ENCODE results near the gene PARD6A. TPM values are rescaled to one million over a fixed set of nuclear protein-coding genes. Genes with fewer than 3 reads are reported as not detected.
A peak's percentile ranks its signal among the peaks of the same experiment; 100 is the strongest.

The PARD6A gene
- total RNA-seq, 1 experiment from 2014 or later = 10.8 TPM

DNA sequence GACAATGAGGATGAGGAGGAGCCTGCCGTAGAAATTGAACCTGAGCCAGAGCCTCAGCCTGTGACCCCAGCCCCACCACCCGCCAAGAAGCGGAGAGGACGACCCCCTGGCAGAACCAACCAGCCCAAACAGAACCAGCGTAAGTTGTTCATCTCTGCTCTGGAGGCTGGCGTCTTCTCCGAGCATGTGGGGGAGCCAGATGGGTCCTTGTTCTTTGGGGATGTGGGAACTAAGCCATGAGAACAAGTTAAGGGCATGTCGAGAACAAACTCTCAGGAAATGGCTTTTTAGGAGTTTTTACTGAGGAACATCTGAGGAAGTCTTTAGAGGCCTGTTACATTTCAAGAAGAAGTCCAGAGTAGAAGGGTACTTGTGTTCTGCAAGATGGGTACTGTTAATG, 24.0 kb upstream of the PARD6A start:
- H3K27ac Mint-ChIP-seq = peak overlapping the region in 1 of 3 experiments; percentile 18; a peak in 1 of 7 replicates
- no CpG with 5 or more reads among the region's 8 CpGs for WGBS (ENCODE audit: extremely low coverage, insufficient read length, low lambda C conversion rate)
- no peaks in the 10 kb centered on the region for H3K9me3 Mint-ChIP-seq
- H3K4me2 ChIP-seq (ENCODE audit: insufficient read depth, insufficient read length, low read length) = no peak overlapping the region
- H4K91ac ChIP-seq (ENCODE audit: insufficient read length, low read depth, low read length) = no peak overlapping the region
- no peak for DNase-seq
- no peak overlapping the region for H3K23ac ChIP-seq (ENCODE audit: insufficient read length, low read depth, low read length)
- no peak overlapping the region for H2BK5ac ChIP-seq (ENCODE audit: insufficient read length, low read length)
- H4K5ac ChIP-seq (ENCODE audit: insufficient read length, low read depth, low read length) = no peak overlapping the region
- no peak overlapping the region for H3K18ac ChIP-seq (ENCODE audit: insufficient read length, low read depth, low read length)
- H3K9me3 ChIP-seq (ENCODE audit: control insufficient read depth, low read depth, low read length) = no peaks in the 10 kb centered on the region
- H3K14ac ChIP-seq (ENCODE audit: insufficient read depth, low read length) = no peak overlapping the region
- H3K27me3 Mint-ChIP-seq (ENCODE audit: low read depth) = peaks cover 1% of the 10 kb centered on the region; the same call in 1 of the 2 replicates
- no peak overlapping the region for H2AFZ ChIP-seq (ENCODE audit: low read length)
- H3K36me3 Mint-ChIP-seq (ENCODE audit: insufficient read depth in 1 of 3, low read depth in 3 of 3) = peaks cover 22 to 71% (median 51%) of the 10 kb centered on the region in 3 experiments
- H3K79me2 ChIP-seq (ENCODE audit: insufficient read depth, low read length) = no peaks in the 10 kb centered on the region
- no peaks in the 10 kb centered on the region for H3K79me1 ChIP-seq (ENCODE audit: insufficient read depth, low read depth, low read length, poor library complexity, severe bottlenecking)
- no peaks in the 10 kb centered on the region for H4K20me1 ChIP-seq (ENCODE audit: control insufficient read depth, insufficient read depth, insufficient read length)
- no peak overlapping the region for H2BK120ac ChIP-seq (ENCODE audit: low read depth, low read length, poor library complexity, severe bottlenecking)
- no peak overlapping the region for H2BK12ac ChIP-seq (ENCODE audit: insufficient read length, low read depth, low read length)
- H3K4me3 Mint-ChIP-seq = no peak overlapping the region
- no peak overlapping the region for H2AK5ac ChIP-seq (ENCODE audit: insufficient read length, low read length)
- H3K4me1 Mint-ChIP-seq = no peaks in the 10 kb centered on the region
- no peak overlapping the region for H2BK15ac ChIP-seq (ENCODE audit: low read depth, low read length)
- H2BK20ac ChIP-seq (ENCODE audit: low read depth, low read length, poor library complexity, severe bottlenecking) = no peak overlapping the region
- no peak overlapping the region for H4K8ac ChIP-seq (replicated peaks; ENCODE audit: insufficient read length, low read depth, low read length)
- no peak overlapping the region for H3K27ac ChIP-seq (ENCODE audit: insufficient read length, low read depth, low read length)
- H3K9ac ChIP-seq (ENCODE audit: extremely low read depth, insufficient read length, low read length) = no peak overlapping the region
- no peaks in the 10 kb centered on the region for H3K4me1 ChIP-seq (ENCODE audit: insufficient read depth, low read length)
- no peaks in the 10 kb centered on the region for H3K23me2 ChIP-seq (ENCODE audit: insufficient read length, low read depth, low read length, poor library complexity, severe bottlenecking)
- H3K56ac ChIP-seq (ENCODE audit: insufficient read length, low read depth, low read length) = no peak overlapping the region
- no peak overlapping the region for H3T11ph ChIP-seq (ENCODE audit: low read length)
- TF ChIP-seq, protein P1, sequence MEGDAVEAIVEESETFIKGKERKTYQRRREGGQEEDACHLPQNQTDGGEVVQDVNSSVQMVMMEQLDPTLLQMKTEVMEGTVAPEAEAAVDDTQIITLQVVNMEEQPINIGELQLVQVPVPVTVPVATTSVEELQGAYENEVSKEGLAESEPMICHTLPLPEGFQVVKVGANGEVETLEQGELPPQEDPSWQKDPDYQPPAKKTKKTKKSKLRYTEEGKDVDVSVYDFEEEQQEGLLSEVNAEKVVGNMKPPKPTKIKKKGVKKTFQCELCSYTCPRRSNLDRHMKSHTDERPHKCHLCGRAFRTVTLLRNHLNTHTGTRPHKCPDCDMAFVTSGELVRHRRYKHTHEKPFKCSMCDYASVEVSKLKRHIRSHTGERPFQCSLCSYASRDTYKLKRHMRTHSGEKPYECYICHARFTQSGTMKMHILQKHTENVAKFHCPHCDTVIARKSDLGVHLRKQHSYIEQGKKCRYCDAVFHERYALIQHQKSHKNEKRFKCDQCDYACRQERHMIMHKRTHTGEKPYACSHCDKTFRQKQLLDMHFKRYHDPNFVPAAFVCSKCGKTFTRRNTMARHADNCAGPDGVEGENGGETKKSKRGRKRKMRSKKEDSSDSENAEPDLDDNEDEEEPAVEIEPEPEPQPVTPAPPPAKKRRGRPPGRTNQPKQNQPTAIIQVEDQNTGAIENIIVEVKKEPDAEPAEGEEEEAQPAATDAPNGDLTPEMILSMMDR (conservative IDR thresholded peaks at IDR 0.05) = no peak
- H3K27me3 ChIP-seq (ENCODE audit: insufficient read depth, low read length) = no peaks in the 10 kb centered on the region
- H3K4ac ChIP-seq (ENCODE audit: low read depth, low read length) = no peak overlapping the region
